Erythroblast (primary cell): ENCODE data around the gene LHB.
"Not testable (repeated sequence)": the region's sequence is repeated elsewhere in the genome, so short reads cannot be mapped to it uniquely, and the experiment has no call there.

Source experiments
- GATA1 ChIP-seq: IDR thresholded peaks from 2 replicates; pipeline ENCODE4 v1.6.1; 2011; ENCODE audit warnings: low read depth, mild to moderate bottlenecking, control low read depth, low read length, moderate library complexity
- POLR2A ChIP-seq: IDR thresholded peaks from 2 replicates; pipeline ENCODE4 v1.6.1; 2011; ENCODE audit warnings: mild to moderate bottlenecking, low read length

DNA sequence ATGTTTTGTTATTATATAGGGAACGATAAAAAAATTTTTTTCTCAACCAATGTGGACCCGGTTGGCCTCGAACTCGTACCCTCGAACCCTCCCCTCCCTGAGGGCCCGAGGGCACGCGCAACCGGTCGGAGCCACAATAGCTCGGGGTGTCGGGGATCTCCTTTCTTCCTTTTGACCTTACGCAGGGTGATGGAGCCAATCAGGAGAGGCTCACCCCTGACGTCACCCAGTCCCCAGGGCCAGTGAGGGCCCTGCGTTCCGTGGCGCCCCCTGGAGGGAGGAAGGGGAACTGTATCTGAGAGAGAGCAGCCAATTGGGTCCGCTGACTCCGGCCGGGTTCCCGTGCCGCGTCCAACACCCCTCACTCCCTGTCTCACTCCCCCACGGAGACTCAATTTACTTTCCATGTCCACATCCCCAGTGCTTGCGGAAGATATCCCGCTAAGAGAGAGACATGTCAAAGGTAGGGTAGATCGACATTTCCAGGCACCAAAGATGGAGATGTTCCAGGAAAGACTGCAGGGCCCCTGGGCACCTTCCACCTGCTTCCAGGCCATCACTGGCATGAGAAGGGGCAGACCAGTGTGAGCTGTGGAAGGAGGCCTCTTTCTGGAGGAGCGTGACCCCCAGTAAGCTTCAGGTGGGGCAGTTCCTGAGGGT lies 14.9 kb upstream of the LHB start, which contains the start of gene CGB2:
- not testable (repeated sequence) for TF ChIP-seq POLR2A, GATA1
